ENCODE results near the gene EIF2S2. TPM values are rescaled to one million over a fixed set of nuclear protein-coding genes. Genes with fewer than 3 reads are reported as not detected.
A peak's percentile ranks its signal among the peaks of the same experiment; 100 is the strongest.
"Not testable (repeated sequence)": the region's sequence is repeated elsewhere in the genome, so short reads cannot be mapped to it uniquely, and the experiment has no call there.

The EIF2S2 gene
- polyA plus RNA-seq, 6 donors from 2014 or later, result 17.5 to 24.6 (median 18.4) TPM

- not testable (repeated sequence) for H3K27me3 Mint-ChIP-seq; H3K9me3 Mint-ChIP-seq; H3K27ac Mint-ChIP-seq; DNase-seq; H3K4me3 Mint-ChIP-seq; ATAC-seq (ENCODE audit: low read depth in 2 of 2); H3K4me1 Mint-ChIP-seq; H3K36me3 Mint-ChIP-seq
These were observed 20.4 kb upstream of the EIF2S2 start for GRCh38 chr20:34132491-34132890.

- ATAC-seq (ENCODE audit: low read depth in 2 of 2) (no peak), DNase-seq (no peak)
- Mint-ChIP-seq H3K4me1 (peaks cover 3 to 6% (median 5%) of the 10 kb centered on the region in 3 donors), H3K9me3 (no peaks in the 10 kb centered on the region), H3K27ac (no peak overlapping the region), H3K4me3 (no peak overlapping the region), H3K36me3 (no peaks in the 10 kb centered on the region), H3K27me3 (peaks cover 0 to 10% (median 0%) of the 10 kb centered on the region in 3 donors)
These were observed 19.4 kb upstream of the EIF2S2 start for GRCh38 chr20:34131491-34131890.

- Mint-ChIP-seq H3K27ac (no peak overlapping the region), H3K4me3 (peak overlapping the region in 4 of 8 donors; percentile 7 to 41 (median 36)), H3K36me3 (no peaks in the 10 kb centered on the region), H3K4me1 (peaks cover 4 to 12% (median 9%) of the 10 kb centered on the region in 3 donors), H3K27me3 (peaks cover 0 to 5% (median 0%) of the 10 kb centered on the region in 3 donors), H3K9me3 (no peaks in the 10 kb centered on the region)
- ATAC-seq (ENCODE audit: low read depth in 2 of 2) (peak; percentile 72 to 81), DNase-seq (peak; percentile 69)
These were observed 17.6 kb upstream of the EIF2S2 start for GRCh38 chr20:34129518-34130162.

GRCh38 chr20:34127792-34128191, 15.7 kb upstream of the EIF2S2 start:
- Mint-ChIP-seq H3K36me3 (no peaks in the 10 kb centered on the region), H3K4me3 (no peak overlapping the region), H3K9me3 (no peaks in the 10 kb centered on the region), H3K27ac (no peak overlapping the region), H3K4me1 (peaks cover 11 to 19% (median 16%) of the 10 kb centered on the region in 3 donors), H3K27me3 (peaks cover 0 to 5% (median 0%) of the 10 kb centered on the region in 3 donors)
- ATAC-seq (ENCODE audit: low read depth in 2 of 2), result no peak
- no peak for DNase-seq

- Mint-ChIP-seq H3K27me3 (peaks cover 0 to 3% (median 0%) of the 10 kb centered on the region in 3 donors), H3K4me3 (no peak overlapping the region), H3K4me1 (peaks cover 11 to 21% (median 14%) of the 10 kb centered on the region in 3 donors), H3K36me3 (no peaks in the 10 kb centered on the region), H3K27ac (no peak overlapping the region), H3K9me3 (no peaks in the 10 kb centered on the region)
- ATAC-seq (ENCODE audit: low read depth in 2 of 2), result peak; percentile 99
- peak; percentile 39 for DNase-seq
These were observed 12.6 kb upstream of the EIF2S2 start for GRCh38 chr20:34124469-34125249.

- no peak for DNase-seq
- Mint-ChIP-seq H3K36me3 (no peaks in the 10 kb centered on the region), H3K4me1 (peaks cover 8 to 18% (median 11%) of the 10 kb centered on the region in 3 donors), H3K9me3 (no peaks in the 10 kb centered on the region), H3K4me3 (no peak overlapping the region), H3K27ac (no peak overlapping the region), H3K27me3 (peaks cover 0 to 8% (median 5%) of the 10 kb centered on the region in 3 donors)
- no peak for ATAC-seq (ENCODE audit: low read depth in 2 of 2)
These were observed 11.3 kb upstream of the EIF2S2 start for GRCh38 chr20:34123309-34123708.

- DNase-seq (no peak), ATAC-seq (ENCODE audit: low read depth in 2 of 2) (no peak)
- Mint-ChIP-seq H3K4me1 (peaks cover 8 to 18% (median 11%) of the 10 kb centered on the region in 3 donors), H3K27me3 (peaks cover 0 to 8% (median 5%) of the 10 kb centered on the region in 3 donors), H3K9me3 (no peaks in the 10 kb centered on the region), H3K36me3 (no peaks in the 10 kb centered on the region), H3K4me3 (no peak overlapping the region), H3K27ac (no peak overlapping the region)
These were observed 10.4 kb upstream of the EIF2S2 start for GRCh38 chr20:34122274-34122980.

- no peak for ATAC-seq (ENCODE audit: low read depth in 2 of 2)
- H3K36me3 Mint-ChIP-seq, result no peaks in the 10 kb centered on the region
- H3K9me3 Mint-ChIP-seq, result no peaks in the 10 kb centered on the region
- H3K4me1 Mint-ChIP-seq, result peaks cover 8 to 17% (median 11%) of the 10 kb centered on the region in 3 donors
- H3K27me3 Mint-ChIP-seq, result peaks cover 0 to 8% (median 5%) of the 10 kb centered on the region in 3 donors
- DNase-seq, result no peak
- H3K27ac Mint-ChIP-seq, result no peak overlapping the region
- no peak overlapping the region for H3K4me3 Mint-ChIP-seq
These were observed 8.2 kb upstream of the EIF2S2 start for GRCh38 chr20:34120213-34120612.

- H3K9me3 Mint-ChIP-seq, result no peaks in the 10 kb centered on the region
- H3K4me3 Mint-ChIP-seq, result peak overlapping the region in 1 of 8 donors; percentile 63
- H3K27ac Mint-ChIP-seq, result no peak overlapping the region
- DNase-seq, result no peak
- peaks cover 16 to 20% (median 17%) of the 10 kb centered on the region in 3 donors for H3K4me1 Mint-ChIP-seq
- H3K36me3 Mint-ChIP-seq, result no peaks in the 10 kb centered on the region
- H3K27me3 Mint-ChIP-seq, result peaks cover 0 to 8% (median 5%) of the 10 kb centered on the region in 3 donors
- no peak for ATAC-seq (ENCODE audit: low read depth in 2 of 2)
These were observed 3.2 kb upstream of the EIF2S2 start for GRCh38 chr20:34115232-34115631.

GRCh38 chr20:34114809-34115208, 2.8 kb upstream of the EIF2S2 start:
- peaks cover 20 to 22% (median 21%) of the 10 kb centered on the region in 3 donors for H3K4me1 Mint-ChIP-seq
- no peak overlapping the region for H3K27ac Mint-ChIP-seq
- ATAC-seq (ENCODE audit: low read depth in 2 of 2) (no peak), DNase-seq (no peak)
- H3K36me3 Mint-ChIP-seq, result no peaks in the 10 kb centered on the region
- peak overlapping the region in 5 of 8 donors; percentile 19 to 63 (median 58) for H3K4me3 Mint-ChIP-seq
- H3K9me3 Mint-ChIP-seq, result no peaks in the 10 kb centered on the region
- H3K27me3 Mint-ChIP-seq, result peaks cover 0 to 8% (median 5%) of the 10 kb centered on the region in 3 donors

GRCh38 chr20:34112600-34113101, 608 bp upstream of the EIF2S2 start:
- no peaks in the 10 kb centered on the region for H3K36me3 Mint-ChIP-seq
- peak overlapping the region; percentile 94 to 98 (median 96) for H3K4me3 Mint-ChIP-seq
- DNase-seq (no peak), ATAC-seq (ENCODE audit: low read depth in 2 of 2) (no peak)
- H3K9me3 Mint-ChIP-seq, result no peaks in the 10 kb centered on the region
- no peaks in the 10 kb centered on the region for H3K27me3 Mint-ChIP-seq
- H3K4me1 Mint-ChIP-seq, result peaks cover 33 to 41% (median 33%) of the 10 kb centered on the region in 3 donors
- H3K27ac Mint-ChIP-seq, result peak overlapping the region; percentile 94 to 99 (median 98)

- H3K4me1 Mint-ChIP-seq, result peaks cover 38 to 57% (median 47%) of the 10 kb centered on the region in 3 donors
- no peak for ATAC-seq (ENCODE audit: low read depth in 2 of 2)
These were observed 1.1 kb downstream of the EIF2S2 start for GRCh38 chr20:34110745-34111641.

More at GRCh38 chr20:34110745-34111641, 1.1 kb downstream of the EIF2S2 start:
- Mint-ChIP-seq H3K4me3 (peak overlapping the region; percentile 92 to 98 (median 96)), H3K36me3 (no peaks in the 10 kb centered on the region), H3K27ac (peak overlapping the region in 5 of 6 donors; percentile 75 to 98 (median 95)), H3K9me3 (no peaks in the 10 kb centered on the region), H3K27me3 (no peaks in the 10 kb centered on the region)
- DNase-seq, result no peak
